GM12878 (cell line): ENCODE measurements around the gene AP1AR. TPM values are rescaled to one million over a fixed set of nuclear protein-coding genes. Genes with fewer than 3 reads are reported as not detected.
A peak's percentile ranks its signal among the peaks of the same experiment; 100 is the strongest.

Experiments
- BCL11A ChIP-seq: IDR thresholded peaks from 2 replicates; pipeline ENCODE4 v1.6.1; 2011; ENCODE audit warnings: low read depth, low read length
- ETV6 ChIP-seq, 2 experiments: fragments of 450-650 bp in 1 of 2; IDR thresholded peaks in 1 of 2; conservative IDR thresholded peaks in 1 of 2; 2 replicates each; pipeline ENCODE4 v1.6.1; 2014; ENCODE audit warnings: antibody characterized with exemption in 1 of 2, borderline replicate concordance in 1 of 2, low read depth in 1 of 2, mild to moderate bottlenecking in 1 of 2, moderate library complexity in 1 of 2
- GATAD2B ChIP-seq: fragments of 450-650 bp; conservative IDR thresholded peaks from 2 replicates; pipeline ENCODE4 v1.6.1; 2017; ENCODE audit warnings: low read depth, mild to moderate bottlenecking, moderate library complexity
- HDAC6 ChIP-seq: fragments of 200-600 bp; sonication (generic); IDR thresholded peaks from one replicate; pipeline ENCODE4 v1.8.0; 2017; ENCODE audit warnings: antibody characterized with exemption; ENCODE audit not compliant: unreplicated experiment
- IKZF1 ChIP-seq: fragments of 450-650 bp; conservative IDR thresholded peaks from 2 replicates; pipeline ENCODE4 v1.6.1; 2017; ENCODE audit warnings: antibody characterized with exemption, mild to moderate bottlenecking
- JUNB ChIP-seq: IDR thresholded peaks from 2 replicates; pipeline ENCODE4 v1.6.1; 2016; ENCODE audit warnings: antibody characterized with exemption, mild to moderate bottlenecking
- MEF2A ChIP-seq: IDR thresholded peaks from 2 replicates; pipeline ENCODE4 v1.6.1; 2011; ENCODE audit warnings: low read depth, mild to moderate bottlenecking, low read length, moderate library complexity; ENCODE audit not compliant: insufficient read depth
- MEF2B ChIP-seq: fragments of 450-650 bp; IDR thresholded peaks from 2 replicates; pipeline ENCODE4 v1.6.1; 2018; ENCODE audit warnings: mild to moderate bottlenecking, moderate library complexity; ENCODE audit not compliant: partially characterized antibody, poor library complexity, severe bottlenecking
- NBN ChIP-seq: fragments of 450-650 bp; IDR thresholded peaks from 2 replicates; pipeline ENCODE4 v1.6.1; 2016
- NFIC ChIP-seq: IDR thresholded peaks from 2 replicates; pipeline ENCODE4 v1.6.1; 2012; ENCODE audit warnings: low read depth, mild to moderate bottlenecking, inconsistent platforms, low read length, moderate library complexity
- NFYB ChIP-seq: IDR thresholded peaks from 2 replicates; pipeline ENCODE4 v1.6.1; 2011; ENCODE audit warnings: low read depth, mild to moderate bottlenecking, low read length, improper control_type of control experiment, moderate library complexity; ENCODE audit not compliant: insufficient read depth
- POLR2A ChIP-seq: IDR thresholded peaks from 2 replicates; pipeline ENCODE4 v1.6.1; 2011; ENCODE audit warnings: low read depth, mild to moderate bottlenecking, low read length
- POU2F2 ChIP-seq: IDR thresholded peaks from 3 replicates; pipeline ENCODE4 v1.6.1; 2011; ENCODE audit warnings: low read depth, mild to moderate bottlenecking, low read length, borderline replicate concordance
- RAD21 ChIP-seq: IDR thresholded peaks from 2 replicates; pipeline ENCODE4 v1.6.1; 2011; ENCODE audit warnings: mild to moderate bottlenecking, low read depth, low read length, moderate library complexity; ENCODE audit not compliant: insufficient read depth
- RBBP5 ChIP-seq: fragments of 200-600 bp; sonication (generic); conservative IDR thresholded peaks from 2 replicates; pipeline ENCODE4 v1.6.1; 2016
- RUNX3 ChIP-seq: IDR thresholded peaks from 2 replicates; pipeline ENCODE4 v1.6.1; 2012; ENCODE audit warnings: low read length, inconsistent platforms
- SMAD5 ChIP-seq: IDR thresholded peaks from 2 replicates; pipeline ENCODE4 v1.6.1; 2016; ENCODE audit warnings: antibody characterized with exemption, low read depth
- SPI1 ChIP-seq: IDR thresholded peaks from 2 replicates; pipeline ENCODE4 v1.6.1; 2011; ENCODE audit warnings: low read depth, mild to moderate bottlenecking, low read length, moderate library complexity, borderline replicate concordance; ENCODE audit not compliant: insufficient read depth
- SREBF2 ChIP-seq: IDR thresholded peaks from 2 replicates; pipeline ENCODE4 v1.6.1; 2012; ENCODE audit warnings: mild to moderate bottlenecking, low read length
- YY1 ChIP-seq: IDR thresholded peaks from 2 replicates; pipeline ENCODE4 v1.6.1; 2011; ENCODE audit warnings: low read depth, mild to moderate bottlenecking, low read length
- ZZZ3 ChIP-seq: IDR thresholded peaks from 2 replicates; pipeline ENCODE4 v1.6.1; 2011; ENCODE audit warnings: low read depth; ENCODE audit not compliant: control insufficient read depth, insufficient read length
- polyA plus RNA-seq, 11 experiments: library from polyadenylated mRNA; depleted of rRNA in 4 of 11; unstranded in 6 of 11; stranded (reverse) in 5 of 11; fragments of >200 nt; fragmentation: Nextera tagmentation in 4 of 11; fragmentation: Illumina TruSeq in 1 of 11; extraction: Ambion mirVana in 4 of 11; extraction: Trizol in 1 of 11; gene quantifications; 1 replicate in 1 of 11; 2 replicates in 10 of 11; pipeline versions ENCODE4 v1.2.1 to v1.2.3, GENCODE V29; 2011 to 2016; ENCODE audit warnings: inconsistent platforms in 2 of 11, missing spikeins in 2 of 11, low read depth in 1 of 11
- total RNA-seq, 4 experiments: library from RNA; depleted of rRNA in 3 of 4; stranded (reverse); fragments of >200 nt in 3 of 4; fragmentation: Illumina TruSeq in 1 of 4; extraction: Trizol in 1 of 4; gene quantifications; 2 replicates each; pipeline versions ENCODE4 v1.2.1 to v1.2.3, GENCODE V29; 2013 to 2021
- TF ChIP-seq, protein P1 (sequence below): fragments of 450-650 bp; IDR thresholded peaks from 2 replicates; pipeline ENCODE4 v1.6.1; 2016; ENCODE audit warnings: mild to moderate bottlenecking
- TF ChIP-seq, protein P2 (sequence below): fragments of 450-650 bp; IDR thresholded peaks from 2 replicates; pipeline ENCODE4 v1.6.1; 2018; ENCODE audit warnings: mild to moderate bottlenecking, low read depth, moderate library complexity; ENCODE audit not compliant: partially characterized antibody
- TF ChIP-seq, protein P3 (sequence below): IDR thresholded peaks from 2 replicates; pipeline ENCODE4 v1.6.1; 2012; ENCODE audit warnings: low read depth, low read length, improper control_type of control experiment
- TF ChIP-seq, protein P4 (sequence below): IDR thresholded peaks from 2 replicates; pipeline ENCODE4 v1.6.1; 2012; ENCODE audit warnings: low read depth, low read length, improper control_type of control experiment
- TF ChIP-seq, protein P5 (sequence below): IDR thresholded peaks from 2 replicates; pipeline ENCODE4 v1.6.1; 2011; ENCODE audit warnings: borderline replicate concordance, low read depth, mild to moderate bottlenecking, moderate library complexity, mixed read lengths, low read length; ENCODE audit not compliant: insufficient read depth; ENCODE audit errors: extremely low read length

AP1AR gene
- total and polyA plus RNA-seq, 10 of the 15 experiments (the other 5 are each of a cell fraction or from before 2014, with no cell fraction given): 5.6 to 29.1 (median 16.3) TPM

DNA sequence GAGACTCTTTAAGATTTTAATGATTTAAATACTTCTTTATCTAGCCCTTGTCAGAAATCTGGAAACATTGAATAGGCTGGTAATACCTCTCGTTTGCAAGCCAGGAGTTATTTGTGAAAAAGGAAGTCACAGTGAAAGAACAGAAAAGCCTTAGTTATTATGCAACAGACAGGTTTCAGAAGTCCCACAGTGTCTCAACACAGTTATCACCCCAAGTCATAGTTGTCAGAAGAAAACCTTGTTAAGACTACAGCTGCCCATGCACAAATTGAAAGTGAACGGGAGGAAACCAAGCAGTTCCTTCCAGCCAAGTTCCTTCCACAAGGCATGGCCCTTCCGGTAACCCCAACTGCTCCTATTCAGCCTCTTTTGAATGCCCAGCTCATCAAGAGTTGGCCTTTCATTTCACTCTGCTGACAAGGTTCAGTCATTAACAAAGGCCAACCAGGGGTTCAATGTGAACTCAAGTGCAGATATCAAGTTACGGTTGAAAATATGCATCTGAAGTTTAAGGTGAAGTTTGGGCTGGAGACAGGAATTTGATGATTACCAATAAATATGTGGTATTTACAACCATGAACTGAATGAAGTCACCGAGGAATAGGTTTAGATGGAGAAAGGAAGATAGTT is 81.1 kb downstream of the AP1AR start (continued):
- TF ChIP-seq RBBP5 (no peak), IKZF1 (peak; percentile 84; the same call in 1 of the 2 replicates), BCL11A (no peak), MEF2A (peak; percentile 36; the same call in 1 of the 2 replicates), POU2F2 (peak; percentile 39; the same call in 1 of the 3 replicates), YY1 (no peak), MEF2B (peak; percentile 58), JUNB (peak; percentile 31; the same call in 1 of the 2 replicates), ETV6 (conservative IDR thresholded peaks at IDR 0.05 in 1 of 2, IDR thresholded peaks at IDR 0.05 in 1 of 2; ENCODE audit: borderline replicate concordance in 1 of 2, low read depth in 1 of 2) (peak in 1 of 2 experiments; percentile 99; a peak in 2 of 4 replicates), GATAD2B (peak; percentile 69; the same call in 1 of the 2 replicates), SREBF2 (no peak), SMAD5 (no peak), RUNX3 (peak; percentile 54), SPI1 (peak; percentile 79), HDAC6 (no peak), NFYB (no peak), NFIC (peak; percentile 69), ZZZ3 (no peak), POLR2A (no peak), NBN (0 out of 2 replicates have a peak, but pooled peaks have one; percentile 73), RAD21 (no peak)
- TF ChIP-seq, protein P1, sequence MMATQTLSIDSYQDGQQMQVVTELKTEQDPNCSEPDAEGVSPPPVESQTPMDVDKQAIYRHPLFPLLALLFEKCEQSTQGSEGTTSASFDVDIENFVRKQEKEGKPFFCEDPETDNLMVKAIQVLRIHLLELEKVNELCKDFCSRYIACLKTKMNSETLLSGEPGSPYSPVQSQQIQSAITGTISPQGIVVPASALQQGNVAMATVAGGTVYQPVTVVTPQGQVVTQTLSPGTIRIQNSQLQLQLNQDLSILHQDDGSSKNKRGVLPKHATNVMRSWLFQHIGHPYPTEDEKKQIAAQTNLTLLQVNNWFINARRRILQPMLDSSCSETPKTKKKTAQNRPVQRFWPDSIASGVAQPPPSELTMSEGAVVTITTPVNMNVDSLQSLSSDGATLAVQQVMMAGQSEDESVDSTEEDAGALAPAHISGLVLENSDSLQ: no peak; the same call in 1 of the 2 replicates
- TF ChIP-seq, protein P2, sequence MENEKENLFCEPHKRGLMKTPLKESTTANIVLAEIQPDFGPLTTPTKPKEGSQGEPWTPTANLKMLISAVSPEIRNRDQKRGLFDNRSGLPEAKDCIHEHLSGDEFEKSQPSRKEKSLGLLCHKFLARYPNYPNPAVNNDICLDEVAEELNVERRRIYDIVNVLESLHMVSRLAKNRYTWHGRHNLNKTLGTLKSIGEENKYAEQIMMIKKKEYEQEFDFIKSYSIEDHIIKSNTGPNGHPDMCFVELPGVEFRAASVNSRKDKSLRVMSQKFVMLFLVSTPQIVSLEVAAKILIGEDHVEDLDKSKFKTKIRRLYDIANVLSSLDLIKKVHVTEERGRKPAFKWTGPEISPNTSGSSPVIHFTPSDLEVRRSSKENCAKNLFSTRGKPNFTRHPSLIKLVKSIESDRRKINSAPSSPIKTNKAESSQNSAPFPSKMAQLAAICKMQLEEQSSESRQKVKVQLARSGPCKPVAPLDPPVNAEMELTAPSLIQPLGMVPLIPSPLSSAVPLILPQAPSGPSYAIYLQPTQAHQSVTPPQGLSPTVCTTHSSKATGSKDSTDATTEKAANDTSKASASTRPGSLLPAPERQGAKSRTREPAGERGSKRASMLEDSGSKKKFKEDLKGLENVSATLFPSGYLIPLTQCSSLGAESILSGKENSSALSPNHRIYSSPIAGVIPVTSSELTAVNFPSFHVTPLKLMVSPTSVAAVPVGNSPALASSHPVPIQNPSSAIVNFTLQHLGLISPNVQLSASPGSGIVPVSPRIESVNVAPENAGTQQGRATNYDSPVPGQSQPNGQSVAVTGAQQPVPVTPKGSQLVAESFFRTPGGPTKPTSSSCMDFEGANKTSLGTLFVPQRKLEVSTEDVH: no peak
- TF ChIP-seq, protein P3, sequence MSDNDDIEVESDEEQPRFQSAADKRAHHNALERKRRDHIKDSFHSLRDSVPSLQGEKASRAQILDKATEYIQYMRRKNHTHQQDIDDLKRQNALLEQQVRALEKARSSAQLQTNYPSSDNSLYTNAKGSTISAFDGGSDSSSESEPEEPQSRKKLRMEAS: no peak
- TF ChIP-seq, protein P4, sequence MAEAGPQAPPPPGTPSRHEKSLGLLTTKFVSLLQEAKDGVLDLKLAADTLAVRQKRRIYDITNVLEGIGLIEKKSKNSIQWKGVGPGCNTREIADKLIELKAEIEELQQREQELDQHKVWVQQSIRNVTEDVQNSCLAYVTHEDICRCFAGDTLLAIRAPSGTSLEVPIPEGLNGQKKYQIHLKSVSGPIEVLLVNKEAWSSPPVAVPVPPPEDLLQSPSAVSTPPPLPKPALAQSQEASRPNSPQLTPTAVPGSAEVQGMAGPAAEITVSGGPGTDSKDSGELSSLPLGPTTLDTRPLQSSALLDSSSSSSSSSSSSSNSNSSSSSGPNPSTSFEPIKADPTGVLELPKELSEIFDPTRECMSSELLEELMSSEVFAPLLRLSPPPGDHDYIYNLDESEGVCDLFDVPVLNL: no peak
- TF ChIP-seq, protein P5, sequence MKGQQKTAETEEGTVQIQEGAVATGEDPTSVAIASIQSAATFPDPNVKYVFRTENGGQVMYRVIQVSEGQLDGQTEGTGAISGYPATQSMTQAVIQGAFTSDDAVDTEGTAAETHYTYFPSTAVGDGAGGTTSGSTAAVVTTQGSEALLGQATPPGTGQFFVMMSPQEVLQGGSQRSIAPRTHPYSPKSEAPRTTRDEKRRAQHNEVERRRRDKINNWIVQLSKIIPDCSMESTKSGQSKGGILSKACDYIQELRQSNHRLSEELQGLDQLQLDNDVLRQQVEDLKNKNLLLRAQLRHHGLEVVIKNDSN: no peak
